LNCaP clone FGC (cell line): Measurements from ENCODE around the gene ZNF492.
"Not testable (repeated sequence)": the region's sequence is repeated elsewhere in the genome, so short reads cannot be mapped to it uniquely, and the experiment has no call there.

Experiments
- DNase-seq: peaks from one replicate; pipeline ENCODE4 v3.0.0-alpha.2; 2011; ENCODE audit warnings: low read depth
- H3K4me3 ChIP-seq: 2 replicates; pipeline ENCODE4 v1.5.1; 2011; ENCODE audit warnings: mild to moderate bottlenecking, low read depth, low read length, control low read depth
- CTCF ChIP-seq: IDR thresholded peaks from 2 replicates; pipeline ENCODE4 v1.5.1; 2012; ENCODE audit warnings: mild to moderate bottlenecking; ENCODE audit not compliant: control insufficient read depth, insufficient read depth; ENCODE audit errors: extremely low read depth

Gene ZNF492

GRCh38 chr19:22622901-22623840 is 11.0 kb upstream of the ZNF492 start:
- DNase-seq: no peak
- H3K4me3 ChIP-seq: no peak overlapping the region
- TF ChIP-seq CTCF: no peak

- no peak overlapping the region for H3K4me3 ChIP-seq
- no peak for DNase-seq
- no peak for TF ChIP-seq CTCF
These were observed 10.3 kb upstream of the ZNF492 start for GRCh38 chr19:22623841-22624221.

GRCh38 chr19:22625266-22626035 is 8.7 kb upstream of the ZNF492 start:
- no peak for DNase-seq
- TF ChIP-seq CTCF: no peak
- no peak overlapping the region for H3K4me3 ChIP-seq

GRCh38 chr19:22627526-22627925 is 6.6 kb upstream of the ZNF492 start:
- no peak for TF ChIP-seq CTCF
- no peak for DNase-seq
- no peak overlapping the region for H3K4me3 ChIP-seq

GRCh38 chr19:22628401-22628800 is 5.7 kb upstream of the ZNF492 start:
- no peak overlapping the region for H3K4me3 ChIP-seq
- no peak for TF ChIP-seq CTCF
- no peak for DNase-seq

- peak overlapping the region; percentile 70 for H3K4me3 ChIP-seq
- TF ChIP-seq CTCF: no peak
- no peak for DNase-seq
These were observed 315 bp downstream of the ZNF492 start for GRCh38 chr19:22634450-22634827.

- not testable (repeated sequence) for DNase-seq, H3K4me3 ChIP-seq
These were observed 51.4 kb downstream of the ZNF492 start for GRCh38 chr19:22685493-22685892.

- DNase-seq, H3K4me3 ChIP-seq: not testable (repeated sequence)
These were observed 68.5 kb downstream of the ZNF492 start for GRCh38 chr19:22702661-22703060.

GRCh38 chr19:22703096-22703495 is 69.0 kb downstream of the ZNF492 start:
- not testable (repeated sequence) for DNase-seq, H3K4me3 ChIP-seq
